Measurements from ENCODE around the gene DENR.
"Not testable (repeated sequence)": the region's sequence is repeated elsewhere in the genome, so short reads cannot be mapped to it uniquely, and the experiment has no call there.

DNA sequence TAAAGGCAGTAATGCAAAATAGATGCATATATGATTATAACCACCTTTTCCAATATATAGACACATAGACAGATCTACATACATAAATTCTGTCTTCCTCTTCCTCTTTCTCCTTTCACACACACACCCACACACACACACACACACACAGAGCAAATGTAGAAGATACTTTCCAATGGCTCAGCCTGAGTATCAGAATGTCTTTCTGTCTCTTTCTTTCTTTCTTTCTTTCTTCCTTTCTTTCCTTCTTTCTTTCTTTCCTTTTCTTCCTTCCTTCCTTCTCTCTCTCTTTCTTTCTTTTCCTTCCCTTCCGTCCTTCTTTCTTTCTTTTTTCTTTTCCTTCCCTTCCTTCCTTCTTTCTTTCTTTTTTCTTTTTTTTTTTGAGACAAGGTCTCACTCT, 41.4 kb upstream of the DENR start:
- not testable (repeated sequence) for TF ChIP-seq TAF1 (IDR thresholded peaks at IDR 0.05; ENCODE audit: low read depth); EZH2 (IDR thresholded peaks at IDR 0.05; ENCODE audit: borderline replicate concordance, insufficient read depth, low read length, poor library complexity, severe bottlenecking); CTCF (IDR thresholded peaks at IDR 0.05; ENCODE audit: poor library complexity, severe bottlenecking); EP300 (conservative IDR thresholded peaks at IDR 0.05; ENCODE audit: poor library complexity, severe bottlenecking); POLR2AphosphoS5 (IDR thresholded peaks at IDR 0.05); MXI1 (conservative IDR thresholded peaks at IDR 0.05; ENCODE audit: poor library complexity, severe bottlenecking); SMC3 (conservative IDR thresholded peaks at IDR 0.05; ENCODE audit: poor library complexity); RAD21 (conservative IDR thresholded peaks at IDR 0.05)
- TF ChIP-seq, protein P1, sequence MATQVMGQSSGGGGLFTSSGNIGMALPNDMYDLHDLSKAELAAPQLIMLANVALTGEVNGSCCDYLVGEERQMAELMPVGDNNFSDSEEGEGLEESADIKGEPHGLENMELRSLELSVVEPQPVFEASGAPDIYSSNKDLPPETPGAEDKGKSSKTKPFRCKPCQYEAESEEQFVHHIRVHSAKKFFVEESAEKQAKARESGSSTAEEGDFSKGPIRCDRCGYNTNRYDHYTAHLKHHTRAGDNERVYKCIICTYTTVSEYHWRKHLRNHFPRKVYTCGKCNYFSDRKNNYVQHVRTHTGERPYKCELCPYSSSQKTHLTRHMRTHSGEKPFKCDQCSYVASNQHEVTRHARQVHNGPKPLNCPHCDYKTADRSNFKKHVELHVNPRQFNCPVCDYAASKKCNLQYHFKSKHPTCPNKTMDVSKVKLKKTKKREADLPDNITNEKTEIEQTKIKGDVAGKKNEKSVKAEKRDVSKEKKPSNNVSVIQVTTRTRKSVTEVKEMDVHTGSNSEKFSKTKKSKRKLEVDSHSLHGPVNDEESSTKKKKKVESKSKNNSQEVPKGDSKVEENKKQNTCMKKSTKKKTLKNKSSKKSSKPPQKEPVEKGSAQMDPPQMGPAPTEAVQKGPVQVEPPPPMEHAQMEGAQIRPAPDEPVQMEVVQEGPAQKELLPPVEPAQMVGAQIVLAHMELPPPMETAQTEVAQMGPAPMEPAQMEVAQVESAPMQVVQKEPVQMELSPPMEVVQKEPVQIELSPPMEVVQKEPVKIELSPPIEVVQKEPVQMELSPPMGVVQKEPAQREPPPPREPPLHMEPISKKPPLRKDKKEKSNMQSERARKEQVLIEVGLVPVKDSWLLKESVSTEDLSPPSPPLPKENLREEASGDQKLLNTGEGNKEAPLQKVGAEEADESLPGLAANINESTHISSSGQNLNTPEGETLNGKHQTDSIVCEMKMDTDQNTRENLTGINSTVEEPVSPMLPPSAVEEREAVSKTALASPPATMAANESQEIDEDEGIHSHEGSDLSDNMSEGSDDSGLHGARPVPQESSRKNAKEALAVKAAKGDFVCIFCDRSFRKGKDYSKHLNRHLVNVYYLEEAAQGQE (IDR thresholded peaks at IDR 0.05; ENCODE audit: borderline replicate concordance), result not testable (repeated sequence)

Measured in neural cell (in vitro differentiated cells).